Trophoblast cell (in vitro differentiated cells and primary cell): ENCODE measurements around the gene SRR.

Source experiments
- DNase-seq, 2 donors: peaks; one replicate each; pipeline ENCODE4 v3.0.0-alpha.2; 2016
- H2AFZ ChIP-seq: 2 replicates; pipeline ENCODE4 v1.6.1; 2013; ENCODE audit warnings: low read length, moderate library complexity, mild to moderate bottlenecking; ENCODE audit not compliant: insufficient read depth, poor library complexity
- H2AK5ac ChIP-seq: 2 replicates; pipeline ENCODE4 v1.6.1; 2013; ENCODE audit warnings: mild to moderate bottlenecking, low read length
- H2BK120ac ChIP-seq: 2 replicates; pipeline ENCODE4 v1.6.1; 2013; ENCODE audit warnings: low read length, mild to moderate bottlenecking, moderate library complexity; ENCODE audit not compliant: insufficient read depth, poor library complexity
- H2BK12ac ChIP-seq: 2 replicates; pipeline ENCODE4 v1.6.1; 2013; ENCODE audit warnings: mild to moderate bottlenecking, low read length, moderate library complexity
- H2BK5ac ChIP-seq: 2 replicates; pipeline ENCODE4 v1.6.1; 2013; ENCODE audit warnings: low read length, low read depth, moderate library complexity, mild to moderate bottlenecking; ENCODE audit not compliant: poor library complexity
- H3K14ac ChIP-seq: 2 replicates; pipeline ENCODE4 v1.6.1; 2013; ENCODE audit warnings: mild to moderate bottlenecking, low read length
- H3K18ac ChIP-seq: 2 replicates; pipeline ENCODE4 v1.6.1; 2013; ENCODE audit warnings: mild to moderate bottlenecking, low read length
- H3K23ac ChIP-seq: 2 replicates; pipeline ENCODE4 v1.6.1; 2013; ENCODE audit warnings: low read length
- H3K27ac ChIP-seq: 2 replicates; pipeline ENCODE4 v1.5.1; 2013; ENCODE audit warnings: low read depth, mild to moderate bottlenecking, inconsistent platforms, low read length, moderate library complexity
- H3K27me3 ChIP-seq: 2 replicates; pipeline ENCODE4 v1.6.1; 2013; ENCODE audit warnings: inconsistent platforms, mild to moderate bottlenecking, low read length, moderate library complexity; ENCODE audit not compliant: insufficient read depth
- H3K36me3 ChIP-seq, 2 experiments: 1 replicate in 1 of 2; 2 replicates in 1 of 2; pipeline ENCODE4 v1.6.1; 2013; ENCODE audit warnings: low read length in 2 of 2, mild to moderate bottlenecking in 2 of 2, moderate library complexity in 1 of 2; ENCODE audit not compliant: insufficient read depth in 2 of 2, control insufficient read depth in 1 of 2
- H3K4ac ChIP-seq: 2 replicates; pipeline ENCODE4 v1.6.1; 2013; ENCODE audit warnings: low read depth, mild to moderate bottlenecking, low read length, moderate library complexity
- H3K4me1 ChIP-seq, 2 experiments: 1 replicate in 1 of 2; 2 replicates in 1 of 2; pipeline ENCODE4 v1.6.1; 2013; ENCODE audit warnings: low read length in 2 of 2, mild to moderate bottlenecking in 2 of 2, moderate library complexity in 1 of 2; ENCODE audit not compliant: insufficient read depth in 2 of 2, control insufficient read depth in 1 of 2
- H3K4me2 ChIP-seq: 2 replicates; pipeline ENCODE4 v1.6.1; 2013; ENCODE audit warnings: inconsistent platforms, mild to moderate bottlenecking, low read length, moderate library complexity
- H3K4me3 ChIP-seq: 2 replicates; pipeline ENCODE4 v1.5.1; 2013; ENCODE audit warnings: mild to moderate bottlenecking, low read depth, low read length, inconsistent platforms
- H3K79me1 ChIP-seq: one replicate; pipeline ENCODE4 v1.6.1; 2013; ENCODE audit warnings: low read length
- H3K79me2 ChIP-seq: 2 replicates; pipeline ENCODE4 v1.6.1; 2013; ENCODE audit warnings: low read length, mild to moderate bottlenecking; ENCODE audit not compliant: control insufficient read depth, insufficient read depth, poor library complexity
- H3K9ac ChIP-seq: 2 replicates; pipeline ENCODE4 v1.6.1; 2013; ENCODE audit warnings: mild to moderate bottlenecking, low read length
- H3K9me3 ChIP-seq: 2 replicates; pipeline ENCODE4 v1.6.1; 2013; ENCODE audit warnings: low read depth, mild to moderate bottlenecking, control low read depth, inconsistent platforms, low read length; ENCODE audit not compliant: insufficient read depth
- H4K12ac ChIP-seq: 2 replicates; pipeline ENCODE4 v1.6.1; 2013; ENCODE audit warnings: low read depth, mild to moderate bottlenecking, low read length, moderate library complexity
- H4K8ac ChIP-seq: 2 replicates; pipeline ENCODE4 v1.6.1; 2013; ENCODE audit warnings: low read depth, mild to moderate bottlenecking, low read length, moderate library complexity
- H4K91ac ChIP-seq: one replicate; pipeline ENCODE4 v1.6.1; 2013; ENCODE audit warnings: low read depth, mild to moderate bottlenecking, low read length, moderate library complexity
- WGBS: extraction: QIAGEN DNeasy Blood & Tissue Kit; methylation state at CpG from one replicate; pipeline ENCODE4 v1.1.7; 2013; ENCODE audit warnings: missing lambda C conversion rate; ENCODE audit not compliant: insufficient read length, insufficient coverage; ENCODE audit errors: extremely low coverage; 5-methylcytosine and 5-hydroxymethylcytosine counted together

SRR gene

DNA sequence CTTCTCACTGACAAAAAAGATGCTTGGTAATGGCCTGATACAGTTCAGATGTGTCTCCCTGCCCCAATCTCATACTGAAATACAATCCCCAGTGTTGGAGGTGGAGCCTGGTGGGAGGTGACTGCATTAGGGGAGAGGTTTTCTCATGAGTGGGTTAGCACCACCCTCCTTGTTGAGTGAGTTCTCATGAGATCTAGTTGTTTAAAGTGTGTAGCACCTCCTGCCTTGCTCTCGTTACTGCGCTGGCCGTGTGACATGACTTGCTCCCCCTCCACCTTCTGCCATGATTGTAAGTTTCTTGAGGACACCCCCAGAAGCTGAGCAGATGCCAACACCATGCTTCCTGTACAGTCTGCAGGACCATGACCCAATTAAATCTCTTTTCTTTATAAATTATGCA is 27.6 kb downstream of the SRR start:
- no CpG with 5 or more reads among the region's 3 CpGs for WGBS
- H3K4me3 ChIP-seq, result no peak overlapping the region
- H3K4me1 ChIP-seq, result peaks cover 3 to 4% of the 10 kb centered on the region in 2 experiments
- H4K91ac ChIP-seq, result no peak overlapping the region
- H3K79me1 ChIP-seq, result peaks cover 5% of the 10 kb centered on the region
- H3K36me3 ChIP-seq, result peaks cover 26 to 59% of the 10 kb centered on the region in 2 experiments
- no peak overlapping the region for H3K27ac ChIP-seq
- H2AK5ac ChIP-seq, result no peak overlapping the region
- H3K27me3 ChIP-seq, result no peaks in the 10 kb centered on the region
- no peak overlapping the region for H3K14ac ChIP-seq
- no peak overlapping the region for H4K8ac ChIP-seq
- H4K12ac ChIP-seq, result no peak overlapping the region
- no peak overlapping the region for H2BK120ac ChIP-seq
- H3K9me3 ChIP-seq, result no peaks in the 10 kb centered on the region
- DNase-seq, result no peak
- H3K18ac ChIP-seq, result no peak overlapping the region
- H3K9ac ChIP-seq, result no peak overlapping the region
- no peak overlapping the region for H2BK5ac ChIP-seq
- no peak overlapping the region for H3K4ac ChIP-seq
- no peak overlapping the region for H2AFZ ChIP-seq
- no peak overlapping the region for H2BK12ac ChIP-seq
- H3K79me2 ChIP-seq, result peaks cover 7% of the 10 kb centered on the region
- no peak overlapping the region for H3K4me2 ChIP-seq
- H3K23ac ChIP-seq, result no peak overlapping the region

GRCh38 chr17:2335726-2336214 is 32.0 kb downstream of the SRR start:
- Histone ChIP-seq H4K91ac (peak overlapping the region; percentile 59), H3K14ac (peak overlapping the region; percentile 64), H3K18ac (peak overlapping the region; percentile 34), H3K4me2 (peak overlapping the region; percentile 90), H3K9me3 (no peaks in the 10 kb centered on the region), H3K4me3 (peak overlapping the region; percentile 97), H3K4me1 (peaks cover 3 to 4% of the 10 kb centered on the region in 2 experiments), H3K27ac (peak overlapping the region; percentile 8), H4K8ac (peak overlapping the region; percentile 87), H3K4ac (peak overlapping the region; percentile 97), H2BK120ac (peak overlapping the region; percentile 4), H3K23ac (no peak overlapping the region), H4K12ac (peak overlapping the region; percentile 46), H3K36me3 (peaks cover 8 to 27% of the 10 kb centered on the region in 2 experiments), H2AK5ac (peak overlapping the region; percentile 53), H2BK12ac (no peak overlapping the region), H3K27me3 (no peaks in the 10 kb centered on the region), H3K79me2 (peaks cover 18% of the 10 kb centered on the region), H2AFZ (peak overlapping the region; percentile 70), H2BK5ac (peak overlapping the region; percentile 3), H3K9ac (peak overlapping the region; percentile 97), H3K79me1 (peaks cover 16% of the 10 kb centered on the region)
- DNase-seq, result no peak
- WGBS, result no CpG with 5 or more reads among the region's 17 CpGs

- Histone ChIP-seq H3K27ac (peak within 1 kb of the TSS; percentile 40), H3K27me3 (no peaks in the 10 kb centered on the region), H3K14ac (peak within 1 kb of the TSS; percentile 64), H3K23ac (no peak within 1 kb of the TSS), H2BK5ac (peak within 1 kb of the TSS; percentile 3), H2AK5ac (peak within 1 kb of the TSS; percentile 53), H2BK12ac (no peak within 1 kb of the TSS), H4K8ac (peak within 1 kb of the TSS; percentile 87), H3K79me2 (peaks cover 18% of the 10 kb centered on the region), H3K4ac (peak within 1 kb of the TSS; percentile 97), H3K36me3 (peaks cover 6 to 23% of the 10 kb centered on the region in 2 experiments), H2BK120ac (peak within 1 kb of the TSS; percentile 15), H3K4me2 (peak within 1 kb of the TSS; percentile 90), H3K18ac (peak within 1 kb of the TSS; percentile 57), H3K9me3 (no peaks in the 10 kb centered on the region), H3K9ac (peak within 1 kb of the TSS; percentile 97), H3K4me3 (peak within 1 kb of the TSS; percentile 97), H2AFZ (peak within 1 kb of the TSS; percentile 71), H4K12ac (peak within 1 kb of the TSS; percentile 46), H3K4me1 (peaks cover 3 to 4% of the 10 kb centered on the region in 2 experiments), H3K79me1 (peaks cover 16% of the 10 kb centered on the region), H4K91ac (peak within 1 kb of the TSS; percentile 80)
- DNase-seq, result peak; percentile 90 to 93
- WGBS, result no CpG with 5 or more reads among the region's 48 CpGs
Observed at GRCh38 chr17:2336215-2336851, 32.6 kb downstream of the SRR start, which contains the start of gene TSR1. Gene TSR1 (minus strand): TSS chr17:2336457. CDS start chr17:2336427, 30 bp downstream.

DNA sequence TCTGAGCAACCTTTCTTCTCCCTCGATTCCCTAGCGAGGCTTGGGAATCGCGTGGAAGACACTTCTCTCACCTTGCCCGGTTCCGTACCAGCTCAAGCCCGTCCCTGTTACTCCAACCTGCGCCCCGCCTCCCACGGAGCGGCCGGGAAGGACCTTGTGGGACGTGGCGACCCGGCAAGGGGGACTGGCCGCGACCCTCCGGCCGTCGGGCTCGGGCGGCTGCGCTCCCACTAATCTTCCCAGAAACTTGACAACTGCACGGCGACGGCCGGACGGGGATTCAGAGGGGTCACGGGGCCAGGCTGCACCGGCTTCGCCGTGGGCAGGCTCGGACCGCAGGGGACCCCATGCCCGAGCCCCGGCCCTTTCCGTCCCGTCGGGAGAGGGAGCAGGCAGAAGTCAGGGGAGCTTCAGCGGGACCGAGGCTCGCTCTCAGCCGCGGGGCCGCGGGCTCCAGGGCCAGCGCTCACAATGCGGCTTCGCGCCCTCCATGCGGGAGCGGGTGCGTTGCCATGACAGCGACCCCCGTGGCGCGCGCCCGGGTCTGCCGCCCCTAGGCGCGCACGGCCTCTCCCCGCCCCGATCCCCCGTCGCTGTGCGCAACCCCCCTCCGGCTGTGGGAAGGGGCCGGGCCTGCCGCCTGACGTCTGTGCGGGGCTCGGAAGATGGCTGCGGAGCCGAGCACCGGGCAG is 33.2 kb downstream of the SRR start, which contains the start of gene SGSM2:
TSS of gene SGSM2 (plus strand) at position 650 of the 692 bp plus-strand sequence. CDS start 188 bp downstream, outside the sequence.
- Histone ChIP-seq H2AK5ac (peak within 1 kb of the TSS; percentile 24), H3K4me3 (peak within 1 kb of the TSS; percentile 97)
- no CpG with 5 or more reads among the region's 77 CpGs for WGBS

More for the DNA sequence above, 33.2 kb downstream of the SRR start, which contains the start of gene SGSM2:
- H2BK5ac ChIP-seq, result peak within 1 kb of the TSS; percentile 46
- DNase-seq, result peak in 1 of 2 donors; percentile 47
- H3K79me2 ChIP-seq, result peaks cover 18% of the 10 kb centered on the region
- peak within 1 kb of the TSS; percentile 87 for H2AFZ ChIP-seq
- H3K4ac ChIP-seq, result peak within 1 kb of the TSS; percentile 3
- H4K12ac ChIP-seq, result peak within 1 kb of the TSS; percentile 67
- peak within 1 kb of the TSS; percentile 60 for H3K27ac ChIP-seq
- H3K9ac ChIP-seq, result peak within 1 kb of the TSS; percentile 89
- peaks cover 5 to 22% of the 10 kb centered on the region in 2 experiments for H3K36me3 ChIP-seq
- H4K91ac ChIP-seq, result peak within 1 kb of the TSS; percentile 89
- H2BK120ac ChIP-seq, result peak within 1 kb of the TSS; percentile 74
- peaks cover 3 to 4% of the 10 kb centered on the region in 2 experiments for H3K4me1 ChIP-seq
- H4K8ac ChIP-seq, result peak within 1 kb of the TSS; percentile 68
- H3K18ac ChIP-seq, result peak within 1 kb of the TSS; percentile 69
- no peaks in the 10 kb centered on the region for H3K9me3 ChIP-seq
- peaks cover 16% of the 10 kb centered on the region for H3K79me1 ChIP-seq
- no peak within 1 kb of the TSS for H3K23ac ChIP-seq
- H3K27me3 ChIP-seq, result no peaks in the 10 kb centered on the region
- peak within 1 kb of the TSS; percentile 82 for H3K14ac ChIP-seq
- peak within 1 kb of the TSS; percentile 90 for H3K4me2 ChIP-seq
- H2BK12ac ChIP-seq, result no peak within 1 kb of the TSS
